NOMO-1 (cell line): ENCODE measurements around the gene PSMB7.

Source experiments
- DNase-seq, 2 experiments: peaks; one replicate each; lab custom pipeline; 2025; ENCODE audit not compliant: unreplicated experiment in 2 of 2; lab: John Stamatoyannopoulos, UW

PSMB7 gene

DNA sequence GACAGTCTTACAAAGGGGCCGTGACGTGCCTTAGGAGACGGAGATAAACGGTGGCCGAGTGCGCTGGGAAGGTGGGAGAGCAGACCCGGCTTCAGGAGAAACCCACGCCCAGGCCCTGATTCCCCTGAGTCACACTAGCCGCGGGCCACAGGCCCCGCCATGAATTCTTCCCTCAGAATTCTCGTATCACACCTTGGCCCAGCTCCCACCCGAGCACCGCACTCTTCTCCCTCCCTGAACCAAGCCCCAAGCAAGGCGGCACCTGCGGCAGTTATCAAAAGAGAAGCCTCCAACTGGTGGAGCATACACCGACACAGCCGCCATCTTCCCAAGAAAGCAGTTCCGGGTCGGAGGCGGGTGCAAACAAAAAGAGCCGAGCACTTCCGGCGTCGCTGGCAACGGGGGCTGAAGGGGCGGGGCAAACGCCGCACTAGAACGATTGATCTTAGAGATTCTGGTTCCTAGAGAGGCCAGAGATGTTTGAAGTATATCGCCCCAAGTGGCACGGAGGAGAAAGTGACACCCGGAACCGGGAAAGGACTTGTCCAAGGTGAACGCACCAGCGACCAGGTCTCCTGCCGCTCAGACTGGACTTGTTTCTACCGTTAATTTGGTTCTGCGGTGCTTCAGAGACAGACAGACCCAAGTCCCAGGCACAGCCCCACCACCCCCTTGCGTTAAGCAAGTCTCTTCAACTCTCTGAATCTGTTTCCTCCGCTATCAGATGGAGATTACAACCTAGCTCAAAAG lies at the start of gene PSMB7:
PSMB7 (minus strand) TSS at position 341 of the 750 bp plus-strand sequence; CDS start at position 324, 17 bp downstream.
- peak; percentile 97 to 98 for DNase-seq

DNA sequence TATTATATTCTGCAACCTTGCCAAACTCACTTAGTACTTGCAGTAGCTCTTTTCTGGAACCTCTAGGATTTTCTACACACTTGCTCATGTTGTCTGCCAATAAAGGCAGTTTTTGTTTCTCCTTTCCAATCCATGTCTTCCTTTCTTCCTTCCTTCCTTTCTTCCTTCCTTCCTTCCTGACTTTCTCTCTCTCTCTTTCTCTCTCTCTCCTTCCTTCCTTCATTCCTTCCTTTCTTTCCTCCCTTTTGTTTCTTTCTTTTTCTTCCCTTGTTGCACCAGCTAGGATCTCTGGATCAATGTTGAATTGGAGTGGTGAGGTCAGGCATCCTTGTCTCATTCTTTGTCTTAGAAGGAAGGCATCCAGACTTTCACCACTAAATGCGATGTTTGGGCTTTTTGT lies 47.5 kb upstream of the PSMB7 start:
- DNase-seq: no peak

DNA sequence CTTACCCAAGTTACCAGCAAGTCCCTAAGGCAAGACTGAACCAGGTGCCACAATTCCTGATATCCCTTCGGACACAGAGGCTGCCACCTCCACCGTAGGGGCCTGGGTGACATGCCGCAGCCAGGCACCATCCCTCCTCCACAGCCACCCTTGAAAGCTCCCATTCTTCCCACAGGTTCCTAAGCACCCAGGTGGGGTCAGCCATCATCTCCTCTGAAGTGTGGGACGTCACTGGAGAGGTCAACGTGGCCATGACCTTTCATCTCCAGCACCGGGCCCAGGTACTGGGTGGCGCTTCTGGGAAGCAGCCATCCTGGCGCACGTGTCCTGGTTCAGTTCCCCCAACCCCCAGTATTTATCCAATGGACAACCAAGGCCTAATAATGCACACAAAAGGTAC lies 43.2 kb upstream of the PSMB7 start:
- DNase-seq: no peak

DNA sequence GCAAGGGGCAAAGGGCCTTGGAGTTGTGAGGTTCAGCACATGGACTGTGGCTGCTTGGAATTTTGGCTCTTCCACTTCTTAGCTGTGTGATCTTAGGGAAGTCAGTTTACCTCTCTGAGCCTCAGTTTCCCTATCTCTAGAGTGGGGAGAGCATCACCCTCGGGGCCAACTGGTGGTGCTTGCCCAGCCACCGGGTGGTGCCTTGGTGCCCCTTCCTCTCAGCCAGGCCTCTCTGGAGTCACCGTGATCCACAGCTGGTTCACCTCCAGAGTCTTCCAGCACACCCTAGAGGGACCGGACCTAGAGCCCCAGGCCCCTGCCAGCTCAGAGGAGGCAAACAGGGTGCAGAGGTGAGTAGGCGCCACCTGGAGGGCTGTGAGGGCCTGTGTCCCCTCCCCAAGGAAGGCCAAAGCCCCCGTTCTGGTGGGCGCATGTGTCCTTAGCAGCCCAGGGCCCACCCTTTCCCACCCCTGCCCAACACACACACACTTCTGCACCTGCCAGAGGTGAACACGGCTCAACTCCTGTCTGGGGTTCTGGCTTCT lies 42.7 kb upstream of the PSMB7 start:
- no peak for DNase-seq

DNA sequence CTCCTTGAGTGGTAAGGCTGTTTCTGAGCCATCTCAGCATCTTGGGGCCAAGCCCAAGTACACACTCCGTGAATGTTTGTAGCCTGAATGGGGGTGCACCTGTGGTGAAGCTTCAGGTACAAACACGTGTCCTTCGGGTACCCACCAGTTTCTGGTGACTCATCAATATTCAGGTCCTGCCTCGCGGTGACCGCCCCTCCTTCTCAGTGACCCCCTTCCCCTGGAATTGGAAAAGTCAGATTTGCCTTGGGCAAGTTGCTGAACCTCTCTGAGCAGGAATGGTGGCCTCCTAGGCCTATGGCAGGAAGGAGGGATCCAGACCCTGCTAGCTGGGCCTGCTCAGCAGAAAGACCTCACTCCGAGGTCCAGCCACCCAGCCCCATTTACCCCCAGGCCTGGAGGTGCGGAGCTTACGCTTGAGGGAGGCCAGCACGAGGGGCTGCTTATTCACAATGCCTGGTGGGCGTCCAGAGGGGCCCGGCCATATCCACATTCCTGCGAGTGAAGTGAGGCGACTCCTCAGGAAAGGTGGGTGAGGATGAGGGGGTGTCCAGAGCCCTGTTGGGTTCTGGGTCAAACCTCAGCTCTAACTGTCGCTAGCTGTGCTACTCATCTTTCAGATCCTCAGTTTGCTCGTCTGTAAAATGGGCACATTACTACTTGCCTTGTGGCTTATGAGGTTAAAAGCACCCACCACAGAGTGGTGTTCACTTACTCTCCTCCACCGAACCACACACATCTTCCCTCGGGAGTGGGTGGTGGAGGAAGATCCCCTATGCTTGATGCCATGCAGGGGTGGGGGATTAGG lies 42.0 kb upstream of the PSMB7 start:
- DNase-seq: no peak

DNA sequence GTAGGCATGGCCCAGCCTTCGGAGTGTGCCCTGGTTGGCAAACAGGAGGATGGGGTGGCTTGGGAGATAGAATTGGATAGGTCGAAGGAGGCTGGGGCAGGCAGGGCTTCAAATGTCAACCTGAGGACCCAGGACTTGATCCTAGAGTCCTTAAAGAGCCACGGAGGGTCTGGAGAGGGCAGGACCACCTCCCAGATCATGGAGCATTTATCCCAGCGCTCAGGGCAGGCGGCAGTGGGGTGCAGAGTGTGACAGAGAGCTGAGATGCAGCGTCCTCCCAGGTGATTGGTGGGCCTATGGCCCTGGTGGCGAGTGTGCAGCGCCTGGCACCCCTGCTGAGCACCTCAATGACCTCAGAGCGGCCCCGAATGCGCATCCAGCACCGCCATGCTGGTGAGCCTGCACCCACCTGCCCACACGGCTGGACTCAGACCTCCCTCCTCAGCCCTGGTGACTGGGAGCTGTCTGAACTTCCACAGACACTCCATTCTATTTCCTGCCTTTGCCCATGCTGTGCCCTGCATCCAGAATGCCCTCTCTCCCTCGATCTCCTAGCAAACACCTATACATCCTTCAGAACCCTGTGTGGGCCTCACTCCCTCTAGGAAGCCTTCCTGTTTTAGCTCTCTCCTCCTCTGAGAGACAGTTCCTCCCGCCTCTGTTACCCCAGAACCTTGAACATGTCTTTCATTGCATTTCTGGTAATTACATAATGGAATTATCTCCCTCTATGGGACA lies 41.3 kb upstream of the PSMB7 start:
- no peak for DNase-seq

DNA sequence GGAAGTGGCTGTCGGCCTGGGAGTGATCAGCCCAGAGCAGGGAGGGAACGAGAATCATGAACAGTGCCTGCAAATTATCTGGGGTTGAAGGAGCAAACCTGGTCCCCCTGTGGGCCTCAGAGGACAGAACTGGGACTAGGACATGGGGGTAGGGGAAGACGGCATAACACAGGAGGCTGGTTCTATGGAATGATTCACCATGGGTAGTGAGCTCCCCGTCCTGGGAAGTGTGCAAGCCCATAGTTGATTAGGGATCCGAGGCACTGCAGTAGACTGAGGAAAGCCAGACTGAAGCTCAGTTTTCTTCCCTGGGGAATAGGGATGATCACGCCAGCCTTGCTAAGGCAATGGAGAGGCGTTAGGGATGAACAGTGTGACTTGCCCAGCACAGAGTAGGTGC lies 40.6 kb upstream of the PSMB7 start:
- DNase-seq: no peak

DNA sequence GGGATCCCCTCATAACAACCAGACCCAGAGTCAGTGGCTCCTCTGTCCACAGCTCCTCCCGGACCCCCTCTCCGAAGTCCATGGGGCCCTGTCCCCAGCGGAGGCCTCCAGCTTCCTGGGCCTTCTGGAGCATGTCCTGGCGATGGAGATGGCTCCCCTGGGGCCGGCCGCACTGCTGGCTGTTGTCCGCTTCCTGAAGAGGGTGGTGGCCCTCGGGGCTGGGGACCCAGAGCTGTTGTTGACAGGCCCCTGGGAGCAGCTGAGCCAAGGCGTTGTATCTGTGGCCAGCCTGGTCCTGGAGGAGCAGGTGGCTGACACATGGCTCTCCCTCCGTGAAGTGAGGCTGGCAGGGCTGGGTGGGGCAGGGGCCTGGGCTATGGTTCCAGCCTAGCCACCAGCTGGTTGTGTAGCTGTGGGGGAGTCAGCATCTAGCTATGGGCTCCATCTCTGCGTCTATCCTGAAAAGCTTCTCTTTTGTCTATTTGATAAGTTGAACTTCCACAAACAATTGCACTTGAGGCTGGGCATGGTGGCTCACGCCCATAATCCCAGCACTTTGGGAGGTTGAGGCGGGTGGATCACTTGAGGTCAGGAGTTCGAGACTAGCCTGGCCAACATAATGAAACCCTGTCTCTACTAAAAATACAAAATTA lies 39.7 kb upstream of the PSMB7 start:
- no peak for DNase-seq

DNA sequence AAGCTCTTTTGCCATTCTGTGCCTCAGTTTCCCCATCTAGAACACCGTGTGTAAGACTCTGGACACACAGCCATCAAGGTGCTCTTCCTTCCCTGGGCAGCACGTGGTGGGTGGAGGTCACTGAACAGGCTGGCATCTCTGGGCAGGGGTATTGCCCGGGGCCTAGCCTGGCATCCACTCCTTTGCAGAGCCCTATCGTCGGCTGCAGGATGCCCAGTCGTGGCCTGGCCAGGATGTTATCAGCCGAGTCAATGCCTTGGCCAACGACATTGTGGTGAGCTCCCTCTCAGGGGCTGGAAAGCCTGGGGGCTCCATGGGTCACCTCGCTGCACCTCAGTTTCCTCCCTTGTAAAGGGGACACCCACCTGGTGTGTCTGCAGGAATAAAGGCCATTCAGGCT lies 39.1 kb upstream of the PSMB7 start:
- DNase-seq: no peak

DNA sequence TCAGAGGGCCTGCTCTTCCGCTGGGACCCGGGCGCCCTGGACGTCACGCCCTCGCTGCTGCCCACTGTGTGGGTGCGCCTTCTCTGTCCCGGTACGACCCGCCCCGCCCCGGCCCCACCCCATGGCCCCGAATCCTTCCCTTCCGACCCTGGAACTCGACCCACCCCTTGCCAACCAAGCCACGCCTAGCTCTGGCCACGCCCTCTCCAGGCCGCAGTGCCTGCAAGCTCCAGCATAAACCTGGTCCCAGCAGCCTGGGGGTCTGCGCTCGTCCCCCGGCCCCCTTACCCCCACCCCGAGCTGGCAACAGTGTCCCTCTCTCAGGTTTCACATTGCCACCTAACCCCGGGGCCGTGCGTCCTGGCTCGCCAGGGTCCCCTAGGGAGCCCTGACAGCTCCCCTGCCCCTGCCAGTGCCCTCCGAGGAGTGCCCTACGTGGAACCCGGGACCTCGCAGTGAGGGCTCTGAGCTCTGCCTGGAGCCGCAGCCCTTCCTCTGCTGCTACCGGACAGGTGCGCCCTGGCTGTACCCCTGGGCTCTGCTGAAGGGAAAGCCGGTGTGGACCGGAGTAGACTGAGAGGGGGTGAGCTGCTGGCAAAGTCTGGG lies 38.4 kb upstream of the PSMB7 start:
- DNase-seq: no peak

DNA sequence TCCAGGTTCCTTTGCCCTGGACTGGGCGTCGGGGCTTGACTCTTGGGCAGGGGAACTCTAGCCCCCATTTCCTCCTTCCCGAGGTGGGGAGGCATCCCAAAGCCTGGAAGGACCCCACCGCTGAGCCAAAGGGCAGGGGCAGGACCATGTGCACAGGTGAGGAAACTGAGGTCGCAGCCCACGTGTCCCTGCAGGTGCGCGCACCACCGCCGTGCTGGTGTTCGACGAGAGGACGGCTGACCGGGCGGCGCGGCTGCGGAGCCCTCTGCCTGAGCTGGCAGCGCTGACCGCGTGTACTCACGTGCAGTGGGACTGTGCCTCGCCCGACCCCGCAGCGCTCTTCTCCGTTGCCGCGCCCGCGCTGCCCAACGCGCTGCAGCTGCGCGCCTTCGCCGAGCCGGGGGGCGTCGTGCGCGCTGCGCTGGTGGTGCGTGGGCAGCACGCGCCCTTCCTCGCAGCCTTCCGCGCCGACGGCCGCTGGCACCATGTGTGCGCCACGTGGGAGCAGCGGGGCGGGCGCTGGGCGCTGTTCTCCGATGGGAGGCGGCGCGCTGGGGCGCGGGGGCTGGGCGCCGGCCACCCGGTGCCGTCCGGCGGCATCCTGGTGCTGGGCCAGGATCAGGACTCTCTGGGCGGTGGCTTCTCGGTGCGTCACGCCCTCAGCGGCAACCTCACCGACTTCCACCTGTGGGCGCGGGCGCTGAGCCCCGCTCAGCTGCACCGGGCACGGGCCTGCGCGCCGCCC lies 37.8 kb upstream of the PSMB7 start:
- DNase-seq: no peak

DNA sequence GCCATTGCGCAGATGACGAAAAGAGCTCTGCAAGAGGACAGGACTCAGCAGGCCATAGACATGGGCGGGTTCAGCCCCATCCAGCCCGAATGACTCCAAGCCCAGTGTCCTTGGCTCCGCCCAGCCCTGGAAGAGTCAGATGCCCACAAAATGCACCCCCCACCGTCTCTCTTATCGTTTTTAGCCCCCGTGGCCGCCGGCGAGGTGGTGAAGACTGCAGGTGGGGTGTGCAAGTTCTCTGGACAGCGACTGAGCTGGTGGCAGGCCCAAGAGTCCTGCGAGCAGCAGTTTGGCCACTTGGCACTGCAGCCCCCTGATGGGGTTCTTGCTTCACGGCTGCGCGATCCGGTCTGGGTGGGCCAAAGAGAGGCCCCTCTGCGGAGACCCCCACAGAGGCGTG lies 37.1 kb upstream of the PSMB7 start:
- no peak for DNase-seq

DNA sequence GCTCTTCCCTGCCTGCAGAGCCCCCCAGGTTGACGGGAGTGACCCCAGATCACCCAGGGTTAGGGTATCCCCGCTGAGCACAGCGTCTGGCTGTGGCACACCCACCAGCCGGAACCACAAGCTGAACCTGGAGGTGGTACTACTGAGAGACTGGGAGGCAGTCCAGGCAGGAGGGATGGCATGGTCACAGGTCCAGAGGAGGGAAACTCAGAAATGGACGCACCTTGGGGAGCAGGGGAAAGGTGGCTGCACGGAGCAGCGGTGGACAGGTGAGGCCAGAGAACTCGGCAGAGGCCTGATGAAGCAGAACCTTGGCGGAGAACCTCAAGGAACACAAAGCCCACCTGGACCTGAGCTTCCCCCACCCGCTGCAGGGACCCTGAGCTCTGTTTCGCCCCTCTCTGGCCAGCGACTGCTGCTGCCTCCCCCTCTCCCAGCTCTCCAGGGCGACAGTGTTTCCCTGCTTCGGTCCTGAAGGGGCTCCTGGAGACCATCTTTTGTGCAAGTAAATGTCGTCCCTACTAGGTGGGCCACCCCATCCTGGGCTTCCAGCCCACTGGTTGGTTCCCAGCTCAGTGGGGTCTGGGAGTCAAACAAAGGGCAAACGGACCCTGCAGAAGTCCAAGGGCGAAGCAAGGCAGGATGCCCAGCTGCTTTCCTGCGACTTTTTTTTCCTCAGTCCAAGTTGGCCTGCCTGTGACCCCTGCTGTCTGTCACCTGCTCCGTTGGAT lies 35.9 kb upstream of the PSMB7 start:
- DNase-seq: no peak

DNA sequence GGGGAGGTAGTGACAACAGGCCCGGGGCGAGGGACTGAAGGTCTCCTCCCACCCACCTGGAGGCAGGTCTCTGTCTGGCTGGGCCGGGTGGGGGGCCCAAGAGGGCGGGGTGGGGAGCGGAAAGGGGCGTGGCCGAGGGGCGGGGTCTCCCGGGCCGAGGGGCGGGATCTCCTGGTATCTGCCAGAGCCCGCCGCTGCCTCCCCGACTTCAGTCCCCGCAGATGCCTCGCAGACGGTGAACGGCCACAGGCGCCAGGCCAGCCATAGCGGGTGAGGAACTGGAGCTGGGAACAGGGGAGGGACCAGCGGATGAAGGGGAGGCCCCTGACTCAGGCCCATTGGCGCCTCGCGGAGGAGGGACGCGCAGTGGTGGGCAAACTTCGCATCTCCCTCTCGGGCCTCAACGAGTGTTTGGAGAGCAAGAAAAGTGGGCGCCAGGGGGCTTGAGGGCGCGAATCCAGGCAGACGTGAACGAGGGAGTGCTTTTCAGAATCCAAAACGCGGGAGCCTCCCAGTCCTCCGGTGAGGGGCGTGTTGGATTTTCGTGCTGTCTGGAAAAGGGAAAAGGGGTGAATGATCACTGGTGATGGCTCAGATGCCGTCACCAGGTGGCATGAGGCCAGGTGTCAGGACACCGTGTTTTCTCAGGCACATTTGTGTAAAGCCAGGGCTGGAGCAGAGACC lies 35.1 kb upstream of the PSMB7 start, which contains the start of gene ADGRD2:
ADGRD2 (plus strand) TSS at position 211 of the 684 bp plus-strand sequence. CDS start 1,216 bp downstream, outside the sequence.
- no peak for DNase-seq

DNA sequence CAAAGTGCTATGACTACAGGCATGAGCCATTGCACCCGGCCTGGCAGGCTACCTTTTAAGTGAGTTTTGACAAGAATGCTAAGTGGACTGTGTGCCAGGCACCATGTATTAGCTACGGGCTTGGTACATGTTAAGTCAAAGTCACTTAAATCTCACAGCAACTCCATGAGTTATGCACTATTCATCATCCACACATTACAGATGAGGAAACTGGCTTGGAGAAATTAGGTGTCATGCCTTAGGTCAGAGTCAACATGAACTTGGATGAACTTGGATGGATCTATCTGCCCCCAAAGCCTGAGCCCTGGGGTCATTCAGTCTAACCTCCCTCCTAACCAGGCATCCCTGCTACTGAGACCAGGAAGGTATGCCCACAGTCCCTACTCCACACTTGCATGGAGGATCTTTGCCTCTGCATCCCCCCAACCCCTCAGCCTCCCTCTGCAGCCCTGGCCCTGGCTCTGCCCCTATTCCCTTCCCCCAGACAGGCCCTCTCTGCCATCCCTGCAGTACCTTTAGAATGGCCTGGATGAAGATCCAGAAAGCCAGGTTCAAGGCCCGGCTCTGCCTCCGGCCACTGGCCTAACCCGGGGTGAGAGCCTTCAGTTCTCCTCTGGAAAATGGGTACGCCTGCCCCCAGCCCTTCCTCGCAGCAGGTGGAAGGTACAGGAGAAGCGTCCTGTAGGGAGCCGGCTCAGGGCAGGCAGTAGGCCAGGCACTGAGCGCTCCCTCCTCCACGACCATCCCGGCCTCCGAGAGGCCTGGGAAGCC lies 34.3 kb upstream of the PSMB7 start:
- DNase-seq: no peak

DNA sequence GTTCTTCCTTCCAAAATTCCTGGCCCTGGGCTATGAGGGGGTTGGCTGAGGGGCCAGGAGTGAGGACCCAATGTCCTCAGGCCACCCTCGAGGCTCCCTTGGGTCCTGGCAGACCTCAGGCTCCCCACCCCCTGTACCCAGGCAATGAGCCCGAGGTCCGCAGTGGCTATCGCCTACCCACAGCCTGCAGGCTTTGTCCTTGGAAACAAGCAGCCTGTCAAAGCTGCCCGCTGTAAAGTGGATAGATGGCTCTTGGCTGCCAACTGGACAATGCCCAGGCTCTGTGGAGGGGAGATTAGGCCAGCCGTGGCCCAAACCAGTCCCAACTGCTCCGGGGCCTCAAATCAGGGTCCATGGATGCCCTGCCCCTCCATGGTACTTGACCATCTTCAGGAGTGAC lies 32.8 kb upstream of the PSMB7 start:
- DNase-seq: no peak

DNA sequence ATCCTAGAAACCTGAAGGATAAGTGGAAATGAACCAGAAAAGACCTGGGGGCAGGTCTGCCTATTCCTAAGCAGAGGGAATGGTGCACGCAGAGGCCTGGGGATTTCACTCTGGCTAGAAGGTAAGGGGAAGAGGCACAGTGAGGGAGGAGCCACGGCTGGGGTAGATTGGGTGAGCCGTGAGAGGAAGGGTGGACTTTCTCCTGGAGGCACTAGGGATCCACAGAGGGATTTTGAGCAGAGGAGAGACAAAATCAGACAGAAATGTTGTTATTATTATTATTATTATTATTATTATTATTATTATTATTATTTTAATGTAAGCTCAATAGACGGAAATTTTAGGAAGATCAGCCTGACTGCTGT lies 32.0 kb upstream of the PSMB7 start:
- DNase-seq: no peak

DNA sequence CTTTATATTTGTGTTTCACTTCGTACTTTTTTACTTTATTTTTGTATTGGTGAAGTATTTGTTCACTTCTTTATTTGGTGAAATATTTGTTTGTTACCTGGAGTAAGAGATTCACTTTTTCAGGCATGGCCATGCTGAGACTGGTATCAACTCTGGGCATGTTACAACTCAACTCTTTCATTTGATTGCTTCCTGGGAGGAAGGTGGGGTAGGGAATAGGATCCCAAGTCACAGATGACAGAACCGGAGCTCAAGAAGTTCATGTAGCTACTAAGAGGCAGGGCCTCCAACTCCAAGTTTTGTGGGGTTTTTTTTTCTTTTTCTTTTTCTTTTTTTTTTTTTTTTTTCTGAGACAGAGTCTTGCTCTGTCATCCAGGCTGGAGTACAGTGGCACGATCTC lies 28.9 kb upstream of the PSMB7 start:
- no peak for DNase-seq
